ENCODE measurements around the gene TCAP. TPM values are rescaled to one million over a fixed set of nuclear protein-coding genes. Genes with fewer than 3 reads are reported as not detected.
"Not testable (repeated sequence)": the region's sequence is repeated elsewhere in the genome, so short reads cannot be mapped to it uniquely, and the experiment has no call there.

Gene TCAP
- total RNA-seq, 3 donors from 2014 or later (not counting 1 experiment from before 2014, with no cell fraction given), result 1.3 to 3.8 (median 2.4) TPM

DNA sequence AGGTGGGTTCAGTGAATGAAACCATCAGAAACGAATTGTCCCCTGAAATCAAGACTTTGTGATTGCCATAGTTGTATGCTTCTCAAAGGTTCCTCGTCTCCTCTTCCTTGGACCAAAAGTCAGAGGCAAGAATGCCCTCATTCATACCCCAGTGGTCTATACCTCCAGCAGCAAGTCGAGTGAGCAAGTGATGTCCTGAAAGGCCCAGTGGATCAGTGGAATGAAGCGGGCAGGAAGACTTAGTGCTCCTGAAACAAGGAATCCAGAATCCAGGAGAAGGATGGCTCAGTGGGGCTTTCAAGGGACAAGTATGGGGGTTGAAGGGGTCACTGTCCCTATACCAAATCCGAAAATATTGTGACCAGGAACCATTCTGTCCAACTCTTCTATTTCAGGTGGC is 29.4 kb downstream of the TCAP start:
- Mint-ChIP-seq H3K27me3 (ENCODE audit: low read depth in 2 of 2) (peaks cover 10 to 11% of the 10 kb centered on the region in 2 donors), H3K4me1 (peaks cover 3% of the 10 kb centered on the region in 2 donors), H3K27ac (no peak overlapping the region), H3K4me3 (no peak overlapping the region), H3K9me3 (no peaks in the 10 kb centered on the region), H3K36me3 (no peaks in the 10 kb centered on the region)
- TF ChIP-seq, protein P1, sequence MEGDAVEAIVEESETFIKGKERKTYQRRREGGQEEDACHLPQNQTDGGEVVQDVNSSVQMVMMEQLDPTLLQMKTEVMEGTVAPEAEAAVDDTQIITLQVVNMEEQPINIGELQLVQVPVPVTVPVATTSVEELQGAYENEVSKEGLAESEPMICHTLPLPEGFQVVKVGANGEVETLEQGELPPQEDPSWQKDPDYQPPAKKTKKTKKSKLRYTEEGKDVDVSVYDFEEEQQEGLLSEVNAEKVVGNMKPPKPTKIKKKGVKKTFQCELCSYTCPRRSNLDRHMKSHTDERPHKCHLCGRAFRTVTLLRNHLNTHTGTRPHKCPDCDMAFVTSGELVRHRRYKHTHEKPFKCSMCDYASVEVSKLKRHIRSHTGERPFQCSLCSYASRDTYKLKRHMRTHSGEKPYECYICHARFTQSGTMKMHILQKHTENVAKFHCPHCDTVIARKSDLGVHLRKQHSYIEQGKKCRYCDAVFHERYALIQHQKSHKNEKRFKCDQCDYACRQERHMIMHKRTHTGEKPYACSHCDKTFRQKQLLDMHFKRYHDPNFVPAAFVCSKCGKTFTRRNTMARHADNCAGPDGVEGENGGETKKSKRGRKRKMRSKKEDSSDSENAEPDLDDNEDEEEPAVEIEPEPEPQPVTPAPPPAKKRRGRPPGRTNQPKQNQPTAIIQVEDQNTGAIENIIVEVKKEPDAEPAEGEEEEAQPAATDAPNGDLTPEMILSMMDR (IDR thresholded peaks at IDR 0.05), result no peak
- no peak overlapping the region for H3K4me3 ChIP-seq (ENCODE audit: low read length)
- DNase-seq (no peak), ATAC-seq (no peak)
- intact Hi-C loops (cut with micrococcal nuclease), result no loop called here
- WGBS (ENCODE audit: insufficient coverage), result 80% methylated on average over 5 of the region's 5 CpGs
- H3K4me1 ChIP-seq (ENCODE audit: control insufficient read depth, insufficient read depth, low read length), result peaks cover 1% of the 10 kb centered on the region
- no peaks in the 10 kb centered on the region for H3K9me3 ChIP-seq (ENCODE audit: control insufficient read depth, insufficient read depth, low read length)
- peaks cover 2% of the 10 kb centered on the region for H3K27me3 ChIP-seq (ENCODE audit: control insufficient read depth, insufficient read depth, low read length)
- no peaks in the 10 kb centered on the region for H3K36me3 ChIP-seq (ENCODE audit: control insufficient read depth, insufficient read depth, low read length)
- no peak overlapping the region for H3K27ac ChIP-seq (ENCODE audit: low read length)

- WGBS (ENCODE audit: insufficient coverage), result 95% methylated on average over 2 of the region's 2 CpGs
- TF ChIP-seq, protein P1 (IDR thresholded peaks at IDR 0.05), result no peak
- Histone ChIP-seq H3K4me1 (ENCODE audit: control insufficient read depth, insufficient read depth, low read length) (peaks cover 5% of the 10 kb centered on the region), H3K27ac (ENCODE audit: low read length) (no peak overlapping the region), H3K9me3 (ENCODE audit: control insufficient read depth, insufficient read depth, low read length) (no peaks in the 10 kb centered on the region), H3K36me3 (ENCODE audit: control insufficient read depth, insufficient read depth, low read length) (no peaks in the 10 kb centered on the region), H3K27me3 (ENCODE audit: control insufficient read depth, insufficient read depth, low read length) (peaks cover 5% of the 10 kb centered on the region), H3K4me3 (ENCODE audit: low read length) (no peak overlapping the region)
- Mint-ChIP-seq H3K4me1 (peaks cover 5 to 7% of the 10 kb centered on the region in 2 donors), H3K27ac (no peak overlapping the region), H3K27me3 (ENCODE audit: low read depth in 2 of 2) (peaks cover 13 to 14% of the 10 kb centered on the region in 2 donors), H3K9me3 (no peaks in the 10 kb centered on the region), H3K36me3 (no peaks in the 10 kb centered on the region), H3K4me3 (no peak overlapping the region)
- no peak for DNase-seq
- intact Hi-C loops (cut with micrococcal nuclease), result no loop called here
- no peak for ATAC-seq
Measured at GRCh38 chr17:39695089-39695474, 29.9 kb downstream of the TCAP start.

DNA sequence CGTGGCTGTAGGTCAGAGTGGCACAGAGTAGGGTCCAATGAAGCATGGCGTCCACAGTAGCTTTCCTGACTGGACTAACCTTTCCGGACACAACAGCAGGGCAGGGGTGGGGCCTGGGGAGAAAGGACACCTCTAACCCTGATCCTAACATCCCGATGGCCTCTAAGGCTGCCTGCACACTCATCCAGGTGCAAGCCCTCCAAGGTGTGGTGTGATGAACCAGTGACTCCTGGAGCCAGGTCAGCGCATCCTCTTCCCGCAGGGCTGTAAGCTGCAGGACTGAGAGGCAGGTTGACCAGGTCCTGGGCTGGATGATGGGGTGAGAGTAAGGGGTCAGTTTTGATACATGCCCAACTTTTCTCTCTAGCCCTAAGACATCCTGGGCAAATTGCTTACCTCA is 31.6 kb downstream of the TCAP start:
- ATAC-seq (no peak), DNase-seq (no peak)
- no peak overlapping the region for H3K4me3 Mint-ChIP-seq
- no peaks in the 10 kb centered on the region for H3K9me3 ChIP-seq (ENCODE audit: control insufficient read depth, insufficient read depth, low read length)
- H3K36me3 Mint-ChIP-seq, result no peaks in the 10 kb centered on the region
- no peak overlapping the region for H3K4me3 ChIP-seq (ENCODE audit: low read length)
- WGBS (ENCODE audit: insufficient coverage), result 94% methylated on average over 6 of the region's 6 CpGs
- H3K4me1 Mint-ChIP-seq, result peaks cover 5 to 21% of the 10 kb centered on the region in 2 donors
- no peaks in the 10 kb centered on the region for H3K9me3 Mint-ChIP-seq
- H3K27ac Mint-ChIP-seq, result no peak overlapping the region
- peaks cover 13 to 24% of the 10 kb centered on the region in 2 donors for H3K27me3 Mint-ChIP-seq (ENCODE audit: low read depth in 2 of 2)
- H3K36me3 ChIP-seq (ENCODE audit: control insufficient read depth, insufficient read depth, low read length), result no peaks in the 10 kb centered on the region
- peaks cover 12% of the 10 kb centered on the region for H3K27me3 ChIP-seq (ENCODE audit: control insufficient read depth, insufficient read depth, low read length)
- peaks cover 11% of the 10 kb centered on the region for H3K4me1 ChIP-seq (ENCODE audit: control insufficient read depth, insufficient read depth, low read length)
- TF ChIP-seq, protein P1 (IDR thresholded peaks at IDR 0.05), result no peak
- H3K27ac ChIP-seq (ENCODE audit: low read length), result no peak overlapping the region
- intact Hi-C loops (cut with micrococcal nuclease), result no loop called here

- Histone ChIP-seq H3K4me3 (ENCODE audit: low read length) (no peak overlapping the region), H3K36me3 (ENCODE audit: control insufficient read depth, insufficient read depth, low read length) (no peaks in the 10 kb centered on the region), H3K9me3 (ENCODE audit: control insufficient read depth, insufficient read depth, low read length) (no peaks in the 10 kb centered on the region), H3K27ac (ENCODE audit: low read length) (no peak overlapping the region), H3K27me3 (ENCODE audit: control insufficient read depth, insufficient read depth, low read length) (peaks cover 12% of the 10 kb centered on the region), H3K4me1 (ENCODE audit: control insufficient read depth, insufficient read depth, low read length) (peaks cover 13% of the 10 kb centered on the region)
- Mint-ChIP-seq H3K27me3 (ENCODE audit: low read depth in 2 of 2) (peaks cover 13 to 24% of the 10 kb centered on the region in 2 donors), H3K4me3 (no peak overlapping the region), H3K36me3 (no peaks in the 10 kb centered on the region), H3K4me1 (peaks cover 11 to 34% of the 10 kb centered on the region in 2 donors), H3K9me3 (no peaks in the 10 kb centered on the region), H3K27ac (no peak overlapping the region)
- 94% methylated on average over 4 of the region's 5 CpGs for WGBS (ENCODE audit: insufficient coverage)
- no peak for DNase-seq
- TF ChIP-seq, protein P1 (IDR thresholded peaks at IDR 0.05), result no peak
- ATAC-seq, result no peak
- intact Hi-C loops (cut with micrococcal nuclease), result no loop called here
Measured at GRCh38 chr17:39697961-39698360, 32.8 kb downstream of the TCAP start.

- peak overlapping the region in 1 of 2 donors; percentile 63 for H3K27ac Mint-ChIP-seq
- ATAC-seq; H3K9me3 Mint-ChIP-seq; H3K4me3 ChIP-seq (ENCODE audit: low read length); H3K36me3 Mint-ChIP-seq; H3K9me3 ChIP-seq (ENCODE audit: control insufficient read depth, insufficient read depth, low read length); DNase-seq; H3K27ac ChIP-seq (ENCODE audit: low read length); H3K36me3 ChIP-seq (ENCODE audit: control insufficient read depth, insufficient read depth, low read length); intact Hi-C loops (cut with micrococcal nuclease): not testable (repeated sequence)
- peaks cover 13 to 24% of the 10 kb centered on the region in 2 donors for H3K27me3 Mint-ChIP-seq (ENCODE audit: low read depth in 2 of 2)
- Histone ChIP-seq H3K27me3 (ENCODE audit: control insufficient read depth, insufficient read depth, low read length) (peaks cover 12% of the 10 kb centered on the region), H3K4me1 (ENCODE audit: control insufficient read depth, insufficient read depth, low read length) (peaks cover 24% of the 10 kb centered on the region)
- 78% methylated on average over 10 of the region's 11 CpGs for WGBS (ENCODE audit: insufficient coverage)
- H3K4me1 Mint-ChIP-seq, result peaks cover 22 to 44% of the 10 kb centered on the region in 2 donors
- peak overlapping the region; percentile 87 for H3K4me3 Mint-ChIP-seq
Measured at GRCh38 chr17:39699157-39699817, 34.1 kb downstream of the TCAP start.

Data from natural killer cell (primary cell).